Activated naive CD4-positive, alpha-beta T cell treated with anti-CD3 and anti-CD28 coated beads, Interleukin-2, amount 50 U/mL, for 16 hours (primary cell): ENCODE results near the gene HMGCL.
"Not testable (repeated sequence)": the region's sequence is repeated elsewhere in the genome, so short reads cannot be mapped to it uniquely, and the experiment has no call there.

Experiments used
- DNase-seq: peaks from one replicate; pipeline ENCODE4 v3.0.0-alpha.2; 2020

Gene HMGCL

DNA sequence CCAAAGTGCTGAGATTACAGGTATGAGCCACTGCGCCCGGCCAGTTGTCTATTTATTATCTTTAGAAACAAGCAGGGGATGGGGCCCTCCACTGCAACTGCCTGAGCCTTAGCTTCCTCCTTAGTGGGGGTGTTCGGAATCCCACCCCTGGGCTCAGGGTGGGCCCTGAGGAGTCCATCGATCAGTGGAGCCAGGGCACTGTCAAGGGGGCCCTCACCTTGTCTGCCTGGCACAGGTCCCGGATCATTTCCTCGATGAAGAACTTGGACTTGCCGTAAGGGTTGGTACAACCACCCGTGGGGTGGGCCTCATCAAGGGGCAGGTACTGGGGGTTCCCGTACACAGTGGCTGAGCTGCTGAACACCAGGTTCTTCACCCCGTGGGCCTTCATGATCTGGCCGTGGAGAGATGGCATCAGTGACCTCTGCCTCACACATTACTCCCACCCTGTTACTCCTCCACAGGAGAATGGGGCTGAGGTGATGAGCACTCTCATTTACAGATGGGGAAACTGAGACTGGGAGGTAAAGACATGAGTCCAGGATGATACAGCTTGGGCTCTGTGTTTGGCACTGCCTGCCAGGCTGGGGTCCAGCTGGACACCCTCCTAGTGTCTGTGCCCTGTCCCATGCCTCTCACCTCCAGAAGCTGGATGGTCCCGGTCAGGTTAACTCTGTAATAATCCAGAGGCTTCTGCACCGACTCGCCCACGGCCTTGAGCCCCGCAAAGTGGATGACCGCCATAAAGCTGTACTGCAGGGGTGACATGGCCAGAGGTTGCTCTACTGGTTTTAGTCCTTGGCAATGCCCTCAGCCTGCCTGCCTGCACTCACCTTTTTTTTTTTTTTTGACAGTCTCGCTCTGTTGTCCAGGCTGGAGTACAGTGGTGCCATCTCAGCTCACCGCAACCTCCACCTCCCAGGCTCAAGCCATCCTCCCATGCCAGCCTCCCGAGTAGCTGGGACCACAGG lies 27.5 kb downstream of the HMGCL start:
- DNase-seq = no peak

- DNase-seq = no peak
Measured at GRCh38 chr1:23796466-23797271, 28.6 kb downstream of the HMGCL start.

DNA sequence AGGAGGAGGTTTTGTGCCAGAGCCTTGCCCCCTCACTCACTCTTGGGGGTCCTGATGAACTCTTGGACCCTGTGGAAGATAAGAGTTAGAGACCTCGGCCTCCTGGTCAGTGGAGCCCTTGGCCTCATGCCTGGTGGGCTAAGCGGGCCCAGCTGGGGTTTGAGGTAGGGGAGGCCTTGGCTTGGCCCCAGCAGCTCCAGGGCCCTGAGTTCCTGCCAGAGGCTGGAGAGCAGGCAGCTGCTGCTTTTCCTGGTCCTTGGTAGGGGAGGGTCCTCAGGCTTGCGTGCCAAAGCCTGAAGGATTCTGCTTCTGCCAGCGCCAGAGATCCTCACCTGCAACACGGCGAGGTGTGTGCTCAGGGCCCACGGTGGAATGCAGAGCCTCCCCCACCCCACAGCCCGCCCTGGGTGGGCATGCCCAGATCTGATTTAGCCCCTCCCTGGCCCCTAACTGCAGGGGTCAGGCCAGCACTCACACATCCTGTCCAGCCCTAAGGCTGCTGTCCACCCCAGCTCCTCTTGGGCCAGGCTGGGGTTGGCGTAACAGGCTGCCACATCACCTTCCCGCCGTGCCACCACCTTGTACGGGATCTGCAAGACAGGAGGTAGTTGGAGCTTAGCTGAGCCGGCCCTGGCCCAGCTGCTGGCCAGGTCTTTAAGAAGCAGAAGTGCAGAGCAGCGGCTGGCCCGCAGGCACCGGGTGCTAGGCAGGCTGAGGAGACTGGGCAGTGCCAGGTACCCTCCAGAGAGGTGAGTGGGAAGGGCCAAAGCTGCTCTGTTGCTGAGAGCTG lies 29.4 kb downstream of the HMGCL start:
- DNase-seq = no peak

- not testable (repeated sequence) for DNase-seq
Measured at GRCh38 chr1:23794732-23795182, 30.5 kb downstream of the HMGCL start.

GRCh38 chr1:23793861-23794731 lies 31.1 kb downstream of the HMGCL start:
- no peak for DNase-seq

- peak; percentile 15 for DNase-seq
Measured at GRCh38 chr1:23793018-23793781, 32.0 kb downstream of the HMGCL start.

DNA sequence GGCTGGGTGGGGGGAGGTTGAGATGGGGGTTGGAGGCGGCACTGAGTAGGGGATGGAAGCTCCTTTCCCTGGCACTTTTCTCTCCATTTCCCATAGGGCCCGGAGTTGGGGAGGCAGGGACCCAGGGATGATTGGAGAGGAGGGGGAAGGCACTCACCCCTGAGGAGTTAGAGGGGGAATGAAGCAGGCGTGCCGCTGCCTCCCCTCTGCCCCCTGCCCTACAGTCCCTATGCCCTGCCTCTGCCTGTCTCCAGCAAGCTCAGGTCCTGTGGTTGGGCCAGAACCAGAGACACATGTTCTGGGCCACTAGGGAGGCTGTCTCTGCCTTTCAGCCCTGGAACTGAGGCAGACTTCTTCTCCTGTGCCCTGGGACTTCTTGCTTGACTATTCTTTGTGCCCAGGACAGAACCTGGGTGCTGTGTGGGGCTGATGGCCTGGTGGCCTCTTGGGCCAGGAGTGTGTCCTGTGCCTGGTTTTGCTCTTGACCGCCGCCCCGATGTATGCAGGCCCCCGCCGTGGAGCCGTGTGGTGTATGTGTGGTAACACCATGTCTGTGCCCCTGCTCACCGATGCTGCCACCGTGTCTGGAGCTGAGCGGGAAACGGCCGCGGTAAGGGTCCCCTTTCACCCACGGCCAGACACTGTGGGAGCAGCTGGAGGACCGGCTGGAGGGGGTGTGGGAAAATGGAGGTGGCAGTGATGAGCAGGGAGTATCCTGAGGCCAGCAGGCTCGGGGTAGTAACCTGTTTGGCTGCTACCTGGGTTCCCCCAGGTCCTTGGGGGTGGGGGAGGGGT lies 32.9 kb downstream of the HMGCL start:
- DNase-seq = no peak

- peak; percentile 23 for DNase-seq
Measured at GRCh38 chr1:23791516-23792047, 33.6 kb downstream of the HMGCL start.

DNA sequence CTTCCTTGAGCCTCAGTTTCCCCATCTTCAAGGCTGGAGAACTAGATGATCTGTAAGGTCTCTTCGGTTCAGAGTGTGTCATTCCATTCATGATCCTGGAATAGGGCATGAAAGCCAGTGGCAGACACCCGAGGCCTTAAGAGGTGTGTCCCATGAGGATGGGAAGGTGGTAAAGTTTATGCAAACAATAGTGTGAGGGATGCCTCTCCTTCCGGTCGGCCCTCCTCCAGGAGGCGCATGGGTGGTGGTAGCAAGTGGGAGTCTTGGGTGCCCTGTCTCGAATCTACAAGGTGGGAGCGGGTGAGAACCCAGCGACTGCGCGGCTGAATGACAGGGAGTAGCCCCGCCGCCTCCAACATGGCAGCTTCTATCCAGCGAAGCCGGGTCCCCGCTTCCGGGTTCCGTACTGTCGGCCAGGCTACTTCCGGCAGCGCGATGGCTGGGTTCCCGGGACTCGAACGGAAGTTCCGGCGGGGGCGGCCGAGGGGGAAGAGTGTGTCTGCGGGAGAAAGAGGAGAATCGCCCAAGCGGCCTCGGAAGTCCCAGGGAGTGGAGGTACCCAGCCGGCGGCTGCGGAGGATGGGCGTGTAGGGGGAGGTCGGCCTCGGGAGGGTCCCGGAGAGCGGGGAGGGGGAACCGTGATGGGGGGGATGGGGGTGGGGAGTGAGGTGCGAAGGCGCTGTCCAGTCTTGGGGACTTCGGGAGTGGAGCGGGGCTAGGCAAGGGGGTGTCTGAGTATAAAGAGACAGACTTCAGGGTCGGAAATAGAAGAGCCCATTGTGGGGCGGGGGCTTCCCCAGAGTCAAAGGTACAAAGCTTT lies 34.3 kb downstream of the HMGCL start, which contains the start of gene LYPLA2:
LYPLA2 (plus strand) TSS at position 450 of the 820 bp plus-strand sequence. CDS start 1,538 bp downstream, outside the sequence.
- DNase-seq = peak; percentile 86

GRCh38 chr1:23788695-23789094 lies 36.5 kb downstream of the HMGCL start:
- DNase-seq = no peak

DNA sequence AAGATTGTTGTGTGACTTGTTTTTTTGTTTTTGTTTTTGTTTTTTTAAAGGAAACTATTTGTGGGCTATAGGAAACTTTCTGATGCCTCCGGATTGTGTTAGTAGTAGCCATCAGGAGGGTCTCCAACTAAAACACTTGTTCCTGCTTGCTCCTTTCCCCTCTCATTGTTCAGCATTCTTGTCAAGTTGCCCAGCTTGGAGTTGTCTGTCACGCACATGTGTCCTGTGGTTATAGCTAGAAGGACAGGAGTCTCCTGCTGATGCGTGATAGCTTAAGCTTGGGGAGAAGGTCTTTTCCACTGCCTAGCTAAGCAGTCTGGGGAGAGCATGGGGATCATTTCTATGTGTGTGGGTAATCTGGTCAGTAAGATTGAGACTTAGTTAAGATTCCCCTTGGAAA lies 37.5 kb downstream of the HMGCL start:
- no peak for DNase-seq

DNA sequence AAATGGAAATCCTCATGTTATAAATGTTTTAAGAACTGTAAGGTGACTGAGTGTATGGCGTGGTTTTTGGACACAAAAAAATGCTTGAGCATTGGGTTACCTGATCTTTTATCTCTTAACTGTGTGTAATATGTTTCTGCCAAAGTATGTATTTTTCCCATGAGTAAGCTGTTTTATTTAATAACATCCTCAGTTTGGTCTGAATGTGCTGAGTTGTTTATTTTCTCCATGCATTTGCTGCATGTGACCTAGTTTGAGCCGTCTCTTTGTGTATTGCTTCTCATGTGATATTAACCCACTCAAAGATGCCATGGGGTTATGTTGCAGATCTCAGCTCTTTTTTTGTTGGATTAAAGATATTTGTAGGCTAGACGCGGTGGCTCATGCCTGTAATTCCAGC lies 40.4 kb downstream of the HMGCL start:
- no peak for DNase-seq

GRCh38 chr1:23783141-23783540 lies 42.1 kb downstream of the HMGCL start:
- DNase-seq = not testable (repeated sequence)

GRCh38 chr1:23779826-23780371 lies 45.3 kb downstream of the HMGCL start:
- no peak for DNase-seq

DNA sequence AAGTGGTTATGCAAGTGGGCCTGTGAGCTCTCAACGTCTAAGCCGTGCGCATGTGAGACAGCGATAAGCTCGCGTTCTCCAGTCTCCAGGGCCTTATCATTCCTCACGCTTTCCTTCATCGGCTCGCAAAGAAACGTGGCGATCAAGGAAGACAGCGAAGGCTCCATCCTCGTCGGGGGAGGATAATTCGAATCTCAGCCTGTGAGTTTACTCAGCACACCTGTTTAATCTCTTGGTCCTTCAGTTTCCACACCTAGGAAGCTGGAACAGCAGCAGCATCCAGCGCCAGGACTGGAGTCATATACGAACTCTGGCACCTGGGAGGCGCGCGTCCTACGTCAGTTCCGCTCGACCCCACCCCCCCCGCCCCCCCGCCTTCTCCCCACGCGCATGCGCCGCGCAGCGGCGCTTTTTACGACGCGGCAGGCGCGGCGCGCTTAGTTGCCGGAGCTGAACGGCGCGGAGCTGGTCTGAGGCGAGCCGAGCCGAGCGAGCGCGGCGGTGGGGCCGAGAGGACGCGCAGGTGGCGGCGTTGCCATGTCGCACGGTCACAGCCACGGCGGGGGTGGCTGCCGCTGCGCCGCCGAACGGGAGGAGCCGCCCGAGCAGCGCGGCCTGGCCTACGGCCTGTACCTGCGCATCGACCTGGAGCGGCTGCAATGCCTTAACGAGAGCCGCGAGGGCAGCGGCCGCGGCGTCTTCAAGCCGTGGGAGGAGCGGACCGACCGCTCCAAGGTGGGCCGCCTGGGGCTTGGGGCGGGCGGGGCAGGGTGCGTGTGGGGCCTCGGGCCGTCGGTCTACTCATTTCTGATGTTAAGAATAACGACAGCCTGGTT lies 47.0 kb downstream of the HMGCL start, which contains the start of gene PITHD1:
PITHD1 (plus strand) TSS at position 440 of the 836 bp plus-strand sequence; CDS start at position 538, 98 bp downstream.
- DNase-seq = peak; percentile 81

- DNase-seq = no peak
Measured at GRCh38 chr1:23776217-23776616, 49.0 kb downstream of the HMGCL start.

- DNase-seq = no peak
Measured at GRCh38 chr1:23774174-23774880, 50.9 kb downstream of the HMGCL start.
